ENCODE results near the gene DLK1.

The DLK1 gene

DNA sequence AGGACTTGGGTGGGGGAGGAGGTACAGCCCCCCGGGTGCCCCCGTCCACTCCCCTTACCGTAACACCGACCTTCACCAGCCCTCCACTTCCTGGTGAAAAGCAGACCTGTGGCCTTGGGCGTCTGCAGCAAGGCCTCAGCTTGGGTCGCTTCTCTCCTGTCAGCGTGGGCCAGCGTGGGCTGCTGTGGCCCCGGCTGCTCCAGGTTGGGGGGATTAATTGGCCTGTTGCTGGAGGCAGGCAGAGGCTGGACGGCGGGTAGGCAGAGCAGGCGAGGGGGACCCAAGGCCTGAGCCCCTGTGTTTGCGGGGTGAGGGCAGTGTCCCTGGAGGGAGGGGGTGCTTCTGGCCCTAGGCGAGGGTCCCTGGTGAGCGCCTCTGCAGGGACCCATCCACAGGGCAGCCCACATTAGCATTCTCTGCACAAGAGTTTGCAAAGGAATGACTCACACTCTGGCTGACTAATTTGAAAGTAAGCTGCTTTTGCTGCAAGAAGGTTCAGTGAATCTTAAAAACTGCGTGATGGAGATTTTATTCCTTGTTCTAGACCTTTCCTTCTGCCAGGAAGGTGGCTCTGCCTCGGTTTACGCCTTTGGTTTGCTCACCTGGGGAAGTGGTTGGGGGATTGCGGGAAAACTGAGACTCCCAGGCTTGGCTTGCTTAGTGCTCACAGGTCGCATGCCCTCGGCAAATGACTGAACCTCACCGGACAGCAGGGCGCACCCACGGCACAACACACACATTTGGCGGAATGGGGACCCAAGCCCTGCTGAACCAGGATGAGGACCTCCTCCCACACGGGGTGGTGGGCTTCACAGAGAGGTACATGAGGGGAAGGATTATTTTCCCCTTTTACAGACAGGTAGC lies 37.9 kb upstream of the DLK1 start:
- Histone ChIP-seq H3K27me3 (replicated peaks) (no peaks in the 10 kb centered on the region), H3K4me3 (ENCODE audit: low read depth, low read length) (no peak overlapping the region), H3K36me3 (replicated peaks) (no peaks in the 10 kb centered on the region), H3K27ac (no peak overlapping the region)
- in situ Hi-C loops (cut with HindIII; ENCODE audit: low pct_ligation_motif_present, low sequenced_read_pairs): no loop called here
- peak; percentile 69 for DNase-seq
- TF ChIP-seq, protein P1, sequence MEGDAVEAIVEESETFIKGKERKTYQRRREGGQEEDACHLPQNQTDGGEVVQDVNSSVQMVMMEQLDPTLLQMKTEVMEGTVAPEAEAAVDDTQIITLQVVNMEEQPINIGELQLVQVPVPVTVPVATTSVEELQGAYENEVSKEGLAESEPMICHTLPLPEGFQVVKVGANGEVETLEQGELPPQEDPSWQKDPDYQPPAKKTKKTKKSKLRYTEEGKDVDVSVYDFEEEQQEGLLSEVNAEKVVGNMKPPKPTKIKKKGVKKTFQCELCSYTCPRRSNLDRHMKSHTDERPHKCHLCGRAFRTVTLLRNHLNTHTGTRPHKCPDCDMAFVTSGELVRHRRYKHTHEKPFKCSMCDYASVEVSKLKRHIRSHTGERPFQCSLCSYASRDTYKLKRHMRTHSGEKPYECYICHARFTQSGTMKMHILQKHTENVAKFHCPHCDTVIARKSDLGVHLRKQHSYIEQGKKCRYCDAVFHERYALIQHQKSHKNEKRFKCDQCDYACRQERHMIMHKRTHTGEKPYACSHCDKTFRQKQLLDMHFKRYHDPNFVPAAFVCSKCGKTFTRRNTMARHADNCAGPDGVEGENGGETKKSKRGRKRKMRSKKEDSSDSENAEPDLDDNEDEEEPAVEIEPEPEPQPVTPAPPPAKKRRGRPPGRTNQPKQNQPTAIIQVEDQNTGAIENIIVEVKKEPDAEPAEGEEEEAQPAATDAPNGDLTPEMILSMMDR (IDR thresholded peaks at IDR 0.05; ENCODE audit: low read depth, low read length, missing control alignments): no peak

DNA sequence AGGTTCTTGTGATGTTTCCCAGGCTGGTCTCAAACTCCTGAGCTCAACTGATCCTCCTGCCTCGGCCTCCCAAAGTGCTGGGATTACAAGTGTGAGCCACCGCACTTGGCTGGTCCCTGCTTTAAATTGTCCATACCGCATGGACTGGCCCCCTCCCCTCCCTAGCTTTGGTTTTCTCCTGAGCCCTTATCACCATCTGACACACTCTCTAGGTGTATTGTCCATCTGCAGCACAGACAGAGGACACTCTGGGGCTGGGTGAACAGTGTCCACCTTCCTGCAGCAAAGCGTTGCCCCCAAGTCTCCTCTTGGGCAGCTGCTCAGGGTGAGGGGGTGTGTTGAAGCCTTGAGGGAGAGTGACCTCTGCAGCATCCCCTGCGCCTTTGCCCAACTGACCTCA lies 36.0 kb upstream of the DLK1 start:
- Histone ChIP-seq H3K36me3 (replicated peaks) (no peaks in the 10 kb centered on the region), H3K27ac (no peak overlapping the region), H3K4me3 (ENCODE audit: low read depth, low read length) (no peak overlapping the region), H3K27me3 (replicated peaks) (no peaks in the 10 kb centered on the region)
- in situ Hi-C loops (cut with HindIII; ENCODE audit: low pct_ligation_motif_present, low sequenced_read_pairs): no loop called here
- no peak for DNase-seq
- TF ChIP-seq, protein P1 (IDR thresholded peaks at IDR 0.05; ENCODE audit: low read depth, low read length, missing control alignments): no peak

DNA sequence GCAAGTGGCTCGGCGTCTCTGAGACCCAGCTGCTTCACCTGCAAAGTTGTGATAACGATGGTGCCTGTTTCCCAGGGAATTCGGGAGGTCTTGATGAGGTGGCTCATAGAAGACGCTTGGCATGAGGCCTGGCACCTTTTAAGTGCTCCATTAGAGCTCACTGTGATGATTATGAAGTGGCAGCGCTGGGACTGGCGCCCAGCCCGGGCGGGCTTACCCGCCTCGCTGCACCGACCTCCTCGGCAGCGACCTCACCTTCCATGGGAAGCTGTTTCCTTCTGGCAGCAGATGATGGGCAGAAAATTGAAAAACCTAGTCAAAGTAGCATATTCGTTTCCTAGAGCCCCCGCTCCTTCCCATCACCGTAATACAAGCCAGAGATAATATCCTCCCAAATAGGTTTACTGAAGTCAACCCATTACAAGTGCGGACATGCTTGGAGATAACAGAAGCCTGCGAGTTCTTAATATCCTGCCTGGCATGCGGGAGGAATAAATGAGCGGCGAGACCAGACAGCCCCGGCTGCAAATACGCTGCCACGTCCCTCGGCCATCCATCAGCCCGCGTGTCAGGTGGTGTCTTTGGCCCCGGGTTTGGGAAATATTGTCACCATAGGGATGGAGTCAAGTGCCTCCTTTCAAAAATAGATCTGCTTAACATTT lies 35.2 kb upstream of the DLK1 start:
- Histone ChIP-seq H3K4me3 (ENCODE audit: low read depth, low read length) (no peak overlapping the region), H3K27ac (no peak overlapping the region), H3K27me3 (replicated peaks) (no peaks in the 10 kb centered on the region), H3K36me3 (replicated peaks) (no peaks in the 10 kb centered on the region)
- TF ChIP-seq, protein P1 (IDR thresholded peaks at IDR 0.05; ENCODE audit: low read depth, low read length, missing control alignments): no peak
- DNase-seq: no peak
- in situ Hi-C loops (cut with HindIII; ENCODE audit: low pct_ligation_motif_present, low sequenced_read_pairs): no loop called here

DNA sequence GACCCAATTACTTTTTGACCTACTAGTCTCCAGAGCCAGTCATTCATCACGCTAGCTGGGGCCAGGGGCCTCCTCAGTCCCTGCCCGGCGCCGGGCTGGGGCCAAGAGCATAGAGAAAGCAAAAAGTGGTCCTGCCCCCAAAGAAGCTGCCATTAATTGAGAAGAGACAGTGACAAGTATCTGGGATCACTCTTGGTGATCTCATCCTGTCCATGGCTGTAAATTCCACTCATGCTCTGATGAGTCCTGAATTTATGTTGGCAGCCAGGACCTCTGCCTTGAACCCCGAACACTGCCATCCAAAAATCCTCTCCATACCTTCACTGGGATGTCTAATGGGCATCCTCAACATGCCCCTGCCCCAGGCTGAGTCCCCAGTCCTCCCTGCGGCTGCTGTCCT lies 34.4 kb upstream of the DLK1 start:
- no peak for DNase-seq
- no peaks in the 10 kb centered on the region for H3K36me3 ChIP-seq (replicated peaks)
- no peak overlapping the region for H3K4me3 ChIP-seq (ENCODE audit: low read depth, low read length)
- no peaks in the 10 kb centered on the region for H3K27me3 ChIP-seq (replicated peaks)
- in situ Hi-C loops (cut with HindIII; ENCODE audit: low pct_ligation_motif_present, low sequenced_read_pairs): no loop called here
- no peak overlapping the region for H3K27ac ChIP-seq
- TF ChIP-seq, protein P1 (IDR thresholded peaks at IDR 0.05; ENCODE audit: low read depth, low read length, missing control alignments): no peak

DNA sequence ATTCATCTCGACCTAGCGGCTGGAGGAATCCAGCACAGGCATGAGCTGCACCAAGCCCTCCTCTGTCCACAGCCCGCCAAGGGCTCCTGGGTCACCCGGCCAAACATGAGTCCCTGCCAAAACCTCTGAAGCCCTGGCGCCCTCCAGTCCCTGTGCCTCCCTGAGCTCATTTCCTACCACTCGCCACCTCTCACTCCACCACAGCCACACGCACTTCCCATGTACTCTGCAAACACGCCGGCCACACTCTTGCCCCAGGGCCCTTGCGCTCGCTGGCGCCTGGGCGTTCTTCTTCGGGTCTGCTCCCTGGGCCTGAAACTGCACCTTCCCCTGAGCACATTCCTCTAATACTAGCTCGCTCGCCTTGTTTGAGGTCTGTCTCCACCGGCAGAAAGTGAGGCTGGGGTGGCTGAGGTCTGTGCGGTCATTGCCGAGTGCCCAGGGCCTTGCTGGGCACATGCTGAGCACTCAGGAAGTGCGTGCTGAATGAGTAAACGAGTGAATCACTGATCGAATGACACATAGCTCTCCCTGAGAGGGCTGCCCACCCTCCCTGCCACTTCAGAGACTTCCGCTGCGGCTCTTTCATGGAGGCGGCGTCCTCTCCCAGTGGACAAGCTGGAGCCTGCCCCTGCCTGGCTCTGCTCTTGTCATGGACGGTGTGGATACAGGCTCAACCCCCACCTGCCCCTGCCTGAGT lies 33.7 kb upstream of the DLK1 start:
- peak; percentile 84 for DNase-seq
- Histone ChIP-seq H3K36me3 (replicated peaks) (no peaks in the 10 kb centered on the region), H3K4me3 (ENCODE audit: low read depth, low read length) (peak overlapping the region; percentile 20), H3K27me3 (replicated peaks) (no peaks in the 10 kb centered on the region), H3K27ac (peak overlapping the region; percentile 19)
- TF ChIP-seq, protein P1 (IDR thresholded peaks at IDR 0.05; ENCODE audit: low read depth, low read length, missing control alignments): no peak
- in situ Hi-C loops (cut with HindIII; ENCODE audit: low pct_ligation_motif_present, low sequenced_read_pairs): no loop called here
